HepG2 (cell line): Measurements from ENCODE around the gene ZNF771. TPM values are rescaled to one million over a fixed set of nuclear protein-coding genes. Genes with fewer than 3 reads are reported as not detected.

Source experiments
- CREB1 ChIP-seq, 2 experiments: fragments of 450-650 bp in 1 of 2; IDR thresholded peaks; 2 replicates each; pipeline ENCODE4 v1.6.1; 2016 to 2017; ENCODE audit warnings: control low read depth in 1 of 2, mild to moderate bottlenecking in 1 of 2, missing compliant biosample characterization in 1 of 2, missing genetic modification characterization in 1 of 2
- CREBL2 ChIP-seq: sonication (generic); formaldehyde crosslinking; IDR thresholded peaks from 2 replicates; pipeline ENCODE4 v1.8.1; 2023; ENCODE audit warnings: missing genetic modification reagents, mild to moderate bottlenecking, borderline replicate concordance
- HNRNPH1 ChIP-seq: fragments of 200-400 bp; formaldehyde crosslinking; optimal IDR thresholded peaks from 2 replicates; pipeline ENCODE3; 2017; ENCODE audit warnings: mild to moderate bottlenecking, low read depth, low read length
- IRF2 ChIP-seq: IDR thresholded peaks from 2 replicates; pipeline ENCODE4 v1.6.1; 2018; ENCODE audit warnings: missing genetic modification reagents, missing compliant biosample characterization
- KLF15 ChIP-seq: sonication (generic); formaldehyde crosslinking; IDR thresholded peaks from 2 replicates; pipeline ENCODE4 v1.8.1; 2023; ENCODE audit warnings: borderline replicate concordance, mild to moderate bottlenecking, inconsistent platforms, missing genetic modification reagents, mixed read lengths
- MBNL3 ChIP-seq: fragments of 250-450 bp; sonication (Bioruptor Pico); conservative IDR thresholded peaks from 2 replicates; pipeline ENCODE4 v1.8.0; 2022; ENCODE audit warnings: mild to moderate bottlenecking, inconsistent platforms
- PATZ1 ChIP-seq: sonication (generic); formaldehyde crosslinking; IDR thresholded peaks from 2 replicates; pipeline ENCODE4 v1.4.0; 2020; ENCODE audit warnings: missing genetic modification reagents
- PHF8 ChIP-seq: sonication (generic); formaldehyde crosslinking; IDR thresholded peaks from 2 replicates; pipeline ENCODE4 v1.5.0; 2020; ENCODE audit warnings: missing genetic modification reagents
- REPIN1 ChIP-seq: sonication (generic); formaldehyde crosslinking; IDR thresholded peaks from 2 replicates; pipeline ENCODE4 v1.8.0; 2022; ENCODE audit warnings: missing genetic modification reagents, low read depth, mild to moderate bottlenecking, borderline replicate concordance
- RORA ChIP-seq: sonication (generic); formaldehyde crosslinking; IDR thresholded peaks from 2 replicates; pipeline ENCODE4 v1.5.0; 2020; ENCODE audit warnings: mild to moderate bottlenecking, missing genetic modification reagents, moderate library complexity
- SIN3B ChIP-seq: fragments of 150-350 bp; IDR thresholded peaks from 2 replicates; pipeline ENCODE4 v1.6.1; 2014; ENCODE audit warnings: low read length
- ZBTB7A ChIP-seq: sonication (generic); formaldehyde crosslinking; IDR thresholded peaks from 2 replicates; pipeline ENCODE4 v1.8.0; 2022; ENCODE audit warnings: mild to moderate bottlenecking, missing genetic modification reagents
- ZFP1 ChIP-seq: IDR thresholded peaks from 2 replicates; pipeline ENCODE4 v1.6.1; 2016
- ZMYM3 ChIP-seq: sonication (generic); formaldehyde crosslinking; IDR thresholded peaks from 2 replicates; pipeline ENCODE4 v1.5.1; 2020; ENCODE audit warnings: mild to moderate bottlenecking, missing genetic modification reagents
- ZNF501 ChIP-seq: sonication (generic); formaldehyde crosslinking; IDR thresholded peaks from 2 replicates; pipeline ENCODE4 v1.5.1; 2020; ENCODE audit warnings: mild to moderate bottlenecking, moderate library complexity, missing genetic modification reagents
- ZNF549 ChIP-seq: sonication (generic); formaldehyde crosslinking; IDR thresholded peaks from 2 replicates; pipeline ENCODE4 v1.5.0; 2020; ENCODE audit warnings: missing genetic modification reagents
- ZNF569 ChIP-seq: sonication (generic); formaldehyde crosslinking; IDR thresholded peaks from 2 replicates; pipeline ENCODE4 v1.5.0; 2020; ENCODE audit warnings: mild to moderate bottlenecking, missing genetic modification reagents, moderate library complexity, borderline replicate concordance
- ZNF619 ChIP-seq: sonication (generic); formaldehyde crosslinking; IDR thresholded peaks from 2 replicates; pipeline ENCODE4 v1.4.0; 2020; ENCODE audit warnings: mild to moderate bottlenecking, missing genetic modification reagents
- ZNF761 ChIP-seq: sonication (generic); formaldehyde crosslinking; conservative IDR thresholded peaks from 2 replicates; pipeline ENCODE4 v1.4.0; 2020; ENCODE audit warnings: mild to moderate bottlenecking, missing genetic modification reagents
- polyA plus RNA-seq, 8 experiments: library from polyadenylated mRNA; depleted of rRNA in 3 of 8; stranded (reverse) in 7 of 8; unstranded in 1 of 8; fragments of >200 nt; fragmentation: Illumina TruSeq in 4 of 8; extraction: Trizol in 4 of 8; gene quantifications; 2 replicates each; pipeline versions ENCODE4 v1.2.1 to v1.2.3, GENCODE V29; 2011 to 2016; ENCODE audit warnings: low read depth in 4 of 8, missing spikeins in 1 of 8, mixed read lengths in 1 of 8; ENCODE audit not compliant: insufficient read depth in 1 of 8
- total RNA-seq, 5 experiments: library from RNA; depleted of rRNA; stranded (reverse); fragments of >200 nt; fragmentation: Illumina TruSeq; extraction: Trizol; gene quantifications; 2 replicates each; pipeline ENCODE4 v1.2.3, GENCODE V29; 2016; ENCODE audit warnings: low read depth in 1 of 5

The ZNF771 gene
- total and polyA plus RNA-seq, 2 of the 13 experiments (the other 11 are each of a cell fraction or from before 2014, with no cell fraction given) = 5.0 to 11.8 TPM

- TF ChIP-seq ZNF619 (CRISPR knock-in tag) = no peak
- no peak for TF ChIP-seq ZNF549 (CRISPR knock-in tag)
- TF ChIP-seq HNRNPH1 = no peak
- TF ChIP-seq ZNF761 (CRISPR knock-in tag) = no peak
- TF ChIP-seq ZMYM3 (CRISPR knock-in tag) = no peak
- no peak for TF ChIP-seq PHF8 (CRISPR knock-in tag)
- TF ChIP-seq SIN3B = no peak
- no peak for TF ChIP-seq RORA (CRISPR knock-in tag)
- no peak for TF ChIP-seq ZNF501
- TF ChIP-seq ZFP1 = no peak
- TF ChIP-seq KLF15 (CRISPR knock-in tag) = no peak
- TF ChIP-seq MBNL3 = no peak
- TF ChIP-seq CREB1 (IDR thresholded peaks at IDR 0.05) = no peak
- no peak for TF ChIP-seq CREB1 (CRISPR knock-in tag; IDR thresholded peaks at IDR 0.05)
- no peak for TF ChIP-seq PATZ1 (CRISPR knock-in tag)
- no peak for TF ChIP-seq IRF2 (CRISPR knock-in tag)
- TF ChIP-seq CREBL2 (CRISPR knock-in tag) = no peak
- TF ChIP-seq ZNF569 = no peak
- TF ChIP-seq REPIN1 (CRISPR knock-in tag) = no peak
- 0 out of 2 replicates have a peak, but pooled peaks have one; percentile 28 for TF ChIP-seq ZBTB7A (CRISPR knock-in tag)
These were observed 28.1 kb upstream of the ZNF771 start (continued) for GRCh38 chr16:30379158-30379783.
